HepG2 (cell line): ENCODE data around the gene PRIMA1. TPM values are rescaled to one million over a fixed set of nuclear protein-coding genes. Genes with fewer than 3 reads are reported as not detected.

ENCODE experiments used
- ATAC-seq: fragments of 200-7000 bp; cut with Tn5 transposase; 3 replicates; pipeline ENCODE4 v1.9.1; 2020; ENCODE audit warnings: mild to moderate bottlenecking, moderate library complexity
- BruUV-seq: library from RNA; stranded (reverse); fragments of 400-500 nt; replicated peaks from 2 replicates; lab custom pipeline; 2021; lab: Mats Ljungman, UMichigan
- CTCF ChIA-PET: fragments of 300-600 bp; formaldehyde crosslinking; extraction: SDS; loops from one replicate; lab custom pipeline; 2021; ENCODE audit warnings: low total read pairs, inconsistent platforms, low intra/inter-chr PET ratio; lab: Yijun Ruan, JAX
- POLR2A ChIA-PET: fragments of 350-600 bp; sonication (Branson Sonifier 250); formaldehyde crosslinking; loops from one replicate; lab custom pipeline; 2020; ENCODE audit warnings: antibody characterized with exemption, inconsistent platforms; lab: Yijun Ruan, JAX
- DNase-seq: peaks from one replicate; pipeline ENCODE4 v3.0.0-alpha.2; 2015; ENCODE audit warnings: low spot score
- FAIRE-seq: peaks from 3 replicates; lab custom pipeline; 2011; peaks lifted over from hg19 to GRCh38; lab: Jason Lieb, UNC
- H2AFZ ChIP-seq: one replicate; pipeline ENCODE4 v1.6.1; 2011; ENCODE audit warnings: low read length, inconsistent platforms
- H3K27ac ChIP-seq: fragments of 300-600 bp; 3 replicates; pipeline ENCODE4 v1.8.0; 2011; ENCODE audit warnings: mixed run types, mild to moderate bottlenecking, mixed read lengths, low read length, inconsistent platforms; ENCODE audit not compliant: insufficient read depth; ENCODE audit errors: extremely low read length
- H3K27me3 ChIP-seq, 2 experiments: fragments of 200-600 bp in 1 of 2; 2 replicates in 1 of 2; 3 replicates in 1 of 2; pipeline versions ENCODE4 v1.6.0 to v1.8.0; 2011; ENCODE audit warnings: low read length in 2 of 2, mild to moderate bottlenecking in 2 of 2, moderate library complexity in 2 of 2, inconsistent platforms in 1 of 2; ENCODE audit not compliant: insufficient read depth in 2 of 2, control insufficient read depth in 1 of 2
- H3K36me3 ChIP-seq, 2 experiments: fragments of 200-600 bp in 1 of 2; replicated peaks in 1 of 2; 2 replicates in 1 of 2; 3 replicates in 1 of 2; pipeline versions ENCODE4 v1.5.1 to v1.8.0; 2011; ENCODE audit warnings: low read length in 2 of 2, inconsistent platforms in 1 of 2; ENCODE audit not compliant: insufficient read depth in 2 of 2, control insufficient read depth in 1 of 2
- H3K4me1 ChIP-seq: 2 replicates; pipeline ENCODE4 v1.5.1; 2012; ENCODE audit warnings: low read length, inconsistent platforms; ENCODE audit not compliant: insufficient read depth
- H3K4me2 ChIP-seq: 2 replicates; pipeline ENCODE4 v1.6.0; 2011; ENCODE audit warnings: low read depth, low read length, inconsistent platforms
- H3K4me3 ChIP-seq, 3 experiments: fragments of 200-600 bp in 1 of 3; sonication (generic), shearing (Covaris generic) in 1 of 3; replicated peaks in 1 of 3; 2 replicates each; pipeline ENCODE4 v1.5.1; 2011 to 2016; ENCODE audit warnings: low read length in 3 of 3, inconsistent platforms in 2 of 3, low read depth in 2 of 3, mild to moderate bottlenecking in 2 of 3, control low read depth in 1 of 3, mixed read lengths in 1 of 3; ENCODE audit not compliant: insufficient read depth in 1 of 3
- H3K79me2 ChIP-seq: one replicate; pipeline ENCODE4 v1.6.1; 2011; ENCODE audit warnings: low read length, inconsistent platforms; ENCODE audit not compliant: insufficient read depth
- H3K9ac ChIP-seq: 2 replicates; pipeline ENCODE4 v1.6.0; 2011; ENCODE audit warnings: mild to moderate bottlenecking, low read depth, low read length, inconsistent platforms; ENCODE audit not compliant: insufficient read depth
- H3K9me3 ChIP-seq: 2 replicates; pipeline ENCODE4 v1.5.1; 2012; ENCODE audit warnings: mild to moderate bottlenecking, low read length
- H4K20me1 ChIP-seq: 2 replicates; pipeline ENCODE4 v1.6.0; 2011; ENCODE audit warnings: inconsistent platforms, mild to moderate bottlenecking, low read length, moderate library complexity; ENCODE audit not compliant: insufficient read depth
- BCL3 ChIP-seq: sonication (generic); formaldehyde crosslinking; IDR thresholded peaks from 2 replicates; pipeline ENCODE4 v1.5.1; 2020; ENCODE audit warnings: mild to moderate bottlenecking, missing genetic modification reagents, moderate library complexity
- BORCS8-MEF2B ChIP-seq: sonication (generic); formaldehyde crosslinking; IDR thresholded peaks from 2 replicates; pipeline ENCODE4 v1.8.0; 2022; ENCODE audit warnings: mild to moderate bottlenecking, missing genetic modification reagents
- FOXK2 ChIP-seq: fragments of 450-650 bp; IDR thresholded peaks from 2 replicates; pipeline ENCODE4 v1.6.1; 2016
- PHF8 ChIP-seq: sonication (generic); formaldehyde crosslinking; IDR thresholded peaks from 2 replicates; pipeline ENCODE4 v1.5.0; 2020; ENCODE audit warnings: missing genetic modification reagents
- SAP130 ChIP-seq: IDR thresholded peaks from 2 replicates; pipeline ENCODE4 v1.6.1; 2016; ENCODE audit warnings: low read depth
- TBX2 ChIP-seq: sonication (generic); formaldehyde crosslinking; IDR thresholded peaks from 2 replicates; pipeline ENCODE4 v1.5.0; 2020; ENCODE audit warnings: missing genetic modification reagents, mild to moderate bottlenecking, borderline replicate concordance
- TFDP2 ChIP-seq: sonication (generic); formaldehyde crosslinking; IDR thresholded peaks from 2 replicates; pipeline ENCODE4 v1.4.0; 2020; ENCODE audit warnings: missing genetic modification reagents
- ZBTB14 ChIP-seq: sonication (generic); formaldehyde crosslinking; IDR thresholded peaks from 2 replicates; pipeline ENCODE4 v1.4.0; 2020; ENCODE audit warnings: missing genetic modification reagents
- ZFAT ChIP-seq: sonication (generic); formaldehyde crosslinking; conservative IDR thresholded peaks from 2 replicates; pipeline ENCODE4 v1.8.1; 2023; ENCODE audit warnings: missing genetic modification reagents, inconsistent platforms
- ZNF235 ChIP-seq: sonication (generic); formaldehyde crosslinking; IDR thresholded peaks from 2 replicates; pipeline ENCODE4 v1.8.1; 2023; ENCODE audit warnings: mild to moderate bottlenecking, missing genetic modification reagents, borderline replicate concordance
- ZNF251 ChIP-seq: sonication (generic); formaldehyde crosslinking; IDR thresholded peaks from 2 replicates; pipeline ENCODE4 v1.9.0; 2021; ENCODE audit warnings: mild to moderate bottlenecking, missing genetic modification reagents
- ZNF263 ChIP-seq: sonication (generic); formaldehyde crosslinking; IDR thresholded peaks from 2 replicates; pipeline ENCODE4 v1.4.0; 2020; ENCODE audit warnings: missing genetic modification reagents
- ZNF451 ChIP-seq: sonication (generic); formaldehyde crosslinking; IDR thresholded peaks from 2 replicates; pipeline ENCODE4 v1.5.0; 2020; ENCODE audit warnings: mild to moderate bottlenecking, missing genetic modification reagents
- WGBS: methylation state at CpG from one replicate; pipeline ENCODE4 v1.1.6; 2017; ENCODE audit warnings: low lambda C conversion rate; 5-methylcytosine and 5-hydroxymethylcytosine counted together
- in situ Hi-C: cut with HindIII; loops from 2 replicates; pipeline ENCODE4 v1.10.0; 2017; ENCODE audit warnings: low pct_unique_long_range_greater_than_20kb; ENCODE audit not compliant: extremely low pct_ligation_motif_present
- intact Hi-C: fragments of 100-400 bp; cut with micrococcal nuclease; formaldehyde crosslinking; loops from one replicate; pipeline ENCODE4 v1.10.0; 2022; ENCODE audit not compliant: unreplicated experiment
- polyA plus RNA-seq, 8 experiments: library from polyadenylated mRNA; depleted of rRNA in 3 of 8; stranded (reverse) in 7 of 8; unstranded in 1 of 8; fragments of >200 nt; fragmentation: Illumina TruSeq in 4 of 8; extraction: Trizol in 4 of 8; gene quantifications; 2 replicates each; pipeline versions ENCODE4 v1.2.1 to v1.2.3, GENCODE V29; 2011 to 2016; ENCODE audit warnings: low read depth in 4 of 8, missing spikeins in 1 of 8, mixed read lengths in 1 of 8; ENCODE audit not compliant: insufficient read depth in 1 of 8
- total RNA-seq, 5 experiments: library from RNA; depleted of rRNA; stranded (reverse); fragments of >200 nt; fragmentation: Illumina TruSeq; extraction: Trizol; gene quantifications; 2 replicates each; pipeline ENCODE4 v1.2.3, GENCODE V29; 2016; ENCODE audit warnings: low read depth in 1 of 5

The PRIMA1 gene
- total and polyA plus RNA-seq, 2 of the 13 experiments (the other 11 are each of a cell fraction or from before 2014, with no cell fraction given), result 2.4 to 3.2 TPM

DNA sequence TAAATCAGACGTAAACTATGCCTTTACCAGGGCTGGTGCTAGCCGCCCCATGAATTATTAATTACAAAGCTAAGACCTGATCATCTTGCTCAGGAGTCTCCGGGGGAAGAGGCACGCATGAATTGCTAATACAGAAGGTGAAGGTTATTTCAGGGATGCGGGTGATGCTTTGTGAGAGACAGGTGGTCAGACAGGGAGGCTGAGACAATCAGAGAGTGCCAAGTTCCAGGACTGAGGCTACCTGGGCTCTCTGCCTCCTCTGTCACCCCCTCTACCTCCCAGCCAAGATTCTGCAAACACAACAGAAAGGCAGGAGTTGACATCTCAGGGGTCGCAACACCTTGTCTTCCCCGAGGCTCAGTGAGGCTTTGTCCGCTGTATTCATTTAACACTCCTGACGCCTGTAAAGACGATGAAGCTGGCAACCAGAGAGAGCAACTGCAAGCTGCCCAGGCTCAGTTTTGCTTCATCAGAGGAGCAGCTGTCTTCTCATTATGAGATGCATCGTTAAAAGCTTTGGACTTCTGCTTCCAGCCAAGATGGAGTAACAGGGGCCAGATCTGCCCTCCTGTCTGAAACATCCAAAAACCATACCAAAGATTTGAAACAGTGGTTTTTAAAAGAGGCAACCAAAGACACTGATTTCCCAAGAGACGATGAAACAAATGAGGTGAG, 46.6 kb downstream of the PRIMA1 start (continued):
- TF ChIP-seq TFDP2 (CRISPR knock-in tag) (no peak), ZNF451 (CRISPR knock-in tag) (no peak)

- Histone ChIP-seq H3K4me3 (no peak overlapping the region), H3K27ac (no peak overlapping the region), H3K9me3 (no peaks in the 10 kb centered on the region), H3K79me2 (no peaks in the 10 kb centered on the region), H3K36me3 (no peaks in the 10 kb centered on the region; a peak in 1 of 5 replicates), H2AFZ (no peak overlapping the region), H3K9ac (no peak overlapping the region), H4K20me1 (no peaks in the 10 kb centered on the region), H3K4me2 (no peak overlapping the region), H3K4me1 (no peaks in the 10 kb centered on the region), H3K27me3 (no peaks in the 10 kb centered on the region)
- ChIA-PET POLR2A (no interaction called here), CTCF (no interaction called here)
- FAIRE-seq (no peak), DNase-seq (no peak), ATAC-seq (no peak)
- in situ Hi-C loops (no loop called here), intact Hi-C loops (no loop called here)
- 88% methylated on average over 7 of the region's 11 CpGs for WGBS
- no TSS peak for BruUV-seq
- TF ChIP-seq ZNF263 (CRISPR knock-in tag) (no peak), ZNF235 (CRISPR knock-in tag) (no peak), PHF8 (CRISPR knock-in tag) (no peak), BORCS8-MEF2B (CRISPR knock-in tag) (no peak), SAP130 (no peak), ZBTB14 (CRISPR knock-in tag) (no peak), TBX2 (CRISPR knock-in tag) (no peak), ZFAT (CRISPR knock-in tag) (no peak), ZNF251 (CRISPR knock-in tag) (no peak), BCL3 (CRISPR knock-in tag) (no peak), FOXK2 (no peak)
Observed at GRCh38 chr14:93737634-93738033, 50.7 kb downstream of the PRIMA1 start.
